GM12891 (cell line): Measurements from ENCODE around the gene GRIN2A.

Experiments
- PAX5 ChIP-seq: IDR thresholded peaks from 2 replicates; pipeline ENCODE4 v1.6.1; 2011; ENCODE audit warnings: low read length, moderate library complexity, mild to moderate bottlenecking; ENCODE audit not compliant: insufficient read depth, severe bottlenecking
- POLR2A ChIP-seq: IDR thresholded peaks from 2 replicates; pipeline ENCODE4 v1.6.1; 2011; ENCODE audit warnings: low read depth, low read length, control low read depth
- POLR2AphosphoS5 ChIP-seq: IDR thresholded peaks from 2 replicates; pipeline ENCODE4 v1.6.1; 2011; ENCODE audit warnings: low read depth, low read length, control low read depth
- POU2F2 ChIP-seq: IDR thresholded peaks from 2 replicates; pipeline ENCODE4 v1.6.1; 2011; ENCODE audit warnings: low read depth, mild to moderate bottlenecking, control low read depth, low read length, moderate library complexity
- SPI1 ChIP-seq: IDR thresholded peaks from 2 replicates; pipeline ENCODE4 v1.6.1; 2011; ENCODE audit warnings: low read depth, low read length, control low read depth
- TAF1 ChIP-seq: IDR thresholded peaks from 2 replicates; pipeline ENCODE4 v1.6.1; 2011; ENCODE audit warnings: low read depth, low read length, control low read depth

- TF ChIP-seq POLR2AphosphoS5, result no peak
- TF ChIP-seq POLR2A, result no peak
- TF ChIP-seq PAX5, result no peak
- TF ChIP-seq TAF1, result no peak
- no peak for TF ChIP-seq SPI1
- no peak for TF ChIP-seq POU2F2
Observed at GRCh38 chr16:10200637-10201586, 18.7 kb upstream of the GRIN2A start.
